CD4-positive, CD25-positive, alpha-beta regulatory T cell (primary cell): ENCODE measurements around the gene KICS2. TPM values are rescaled to one million over a fixed set of nuclear protein-coding genes. Genes with fewer than 3 reads are reported as not detected.

ENCODE experiments used
- ATAC-seq, 2 donors: fragments of 150-1000 bp; cut with Tn5 transposase; one replicate each; pipeline ENCODE4 v1.10.0; 2021; ENCODE audit warnings: low read depth in 2 of 2, moderate number of reproducible peaks in 2 of 2, moderate library complexity in 1 of 2
- DNase-seq, 3 donors: peaks; one replicate each; pipeline versions ENCODE4 v3.0.0 to v3.0.0-alpha.2; 2012 to 2022; ENCODE audit warnings: mixed read lengths in 1 of 3
- H3K27ac ChIP-seq: one replicate; pipeline ENCODE4 v1.7.0; 2013; ENCODE audit warnings: mild to moderate bottlenecking, low read length; ENCODE audit not compliant: insufficient read depth, poor library complexity, severe bottlenecking
- H3K27me3 ChIP-seq: one replicate; pipeline ENCODE4 v1.7.0; 2013; ENCODE audit warnings: low read length; ENCODE audit not compliant: control insufficient read depth, insufficient read depth
- H3K36me3 ChIP-seq: one replicate; pipeline ENCODE4 v1.7.0; 2013; ENCODE audit warnings: mild to moderate bottlenecking, low read length, moderate library complexity; ENCODE audit not compliant: control insufficient read depth, insufficient read depth
- H3K4me1 ChIP-seq: 2 replicates; pipeline ENCODE4 v1.7.0; 2013; ENCODE audit warnings: mild to moderate bottlenecking, low read length; ENCODE audit not compliant: insufficient read depth, control insufficient read depth, poor library complexity, severe bottlenecking
- H3K4me3 ChIP-seq: one replicate; pipeline ENCODE4 v1.7.0; 2013; ENCODE audit warnings: low read depth, mild to moderate bottlenecking, low read length, moderate library complexity
- H3K9me3 ChIP-seq, 2 experiments: 1 replicate in 1 of 2; 2 replicates in 1 of 2; pipeline ENCODE4 v1.7.0; 2013; ENCODE audit warnings: low read length in 2 of 2, mild to moderate bottlenecking in 1 of 2, moderate library complexity in 1 of 2; ENCODE audit not compliant: control insufficient read depth in 2 of 2
- H3K27ac Mint-ChIP-seq, 3 donors: one replicate each; pipeline ENCODE4 v1.8.0; 2020 to 2022; ENCODE audit warnings: mild to moderate bottlenecking in 3 of 3, mixed read lengths in 3 of 3, moderate library complexity in 2 of 3
- H3K27me3 Mint-ChIP-seq: one replicate; pipeline ENCODE4 v1.8.0; 2022; ENCODE audit warnings: mild to moderate bottlenecking, mixed read lengths
- H3K36me3 Mint-ChIP-seq: one replicate; pipeline ENCODE4 v1.8.0; 2020; ENCODE audit warnings: mixed read lengths
- H3K4me1 Mint-ChIP-seq, 4 donors: one replicate each; pipeline ENCODE4 v1.8.0; 2020 to 2022; ENCODE audit warnings: mixed read lengths in 4 of 4, mild to moderate bottlenecking in 1 of 4
- H3K4me3 Mint-ChIP-seq, 4 donors: one replicate each; pipeline ENCODE4 v1.8.0; 2020 to 2022; ENCODE audit warnings: mild to moderate bottlenecking in 4 of 4, mixed read lengths in 4 of 4, moderate library complexity in 3 of 4
- H3K9me3 Mint-ChIP-seq, 7 donors: one replicate each; pipeline ENCODE4 v1.8.0; 2020 to 2022; ENCODE audit warnings: mixed read lengths in 7 of 7, mild to moderate bottlenecking in 3 of 7, moderate library complexity in 2 of 7
- polyA plus RNA-seq, 4 donors: library from polyadenylated mRNA; unstranded; fragments of 300-500 nt; fragmentation: Illumina TruSeq; gene quantifications; one replicate each; pipeline ENCODE4 v1.2.3, GENCODE V29; 2021
- total RNA-seq: library from RNA; stranded (reverse); gene quantifications from one replicate; pipeline ENCODE4 v1.2.3, GENCODE V29; 2022

The KICS2 gene
- total and polyA plus RNA-seq, 5 donors from 2014 or later: 10.8 to 26.7 (median 12.0) TPM

DNA sequence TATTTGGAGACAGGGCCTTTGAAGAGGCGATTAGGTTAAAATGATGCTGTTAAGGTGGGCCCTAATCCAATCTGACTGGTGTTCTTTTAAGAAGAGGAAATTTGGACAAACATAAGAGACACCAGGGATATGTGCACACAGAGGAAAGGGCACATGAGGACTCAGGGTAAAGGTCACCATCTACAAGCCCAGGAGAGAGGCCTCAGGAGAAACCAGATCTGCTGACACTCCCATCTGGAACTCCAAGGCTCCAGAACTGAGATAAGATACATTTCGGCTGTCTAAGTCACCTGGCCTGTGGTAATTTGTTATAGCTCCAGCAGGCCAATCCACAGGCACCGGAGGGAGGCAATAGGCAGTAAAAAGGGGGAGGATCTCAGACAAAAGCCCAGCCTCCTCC lies 48.6 kb downstream of the KICS2 start:
- Histone ChIP-seq H3K36me3 (no peaks in the 10 kb centered on the region), H3K4me3 (no peak overlapping the region), H3K27ac (no peak overlapping the region), H3K27me3 (no peaks in the 10 kb centered on the region), H3K9me3 (no peaks in the 10 kb centered on the region), H3K4me1 (no peaks in the 10 kb centered on the region)
- Mint-ChIP-seq H3K27me3 (no peaks in the 10 kb centered on the region), H3K27ac (no peak overlapping the region), H3K36me3 (peaks cover 5% of the 10 kb centered on the region), H3K4me3 (no peak overlapping the region), H3K9me3 (no peaks in the 10 kb centered on the region), H3K4me1 (no peaks in the 10 kb centered on the region)
- DNase-seq (no peak), ATAC-seq (no peak)

Other genes with a start within 250 kb of the KICS2 start
- gene C12orf56, start 168.5 kb upstream of the KICS2 start, total RNA-seq: 0.15 TPM
- gene C12orf56, start 168.5 kb upstream of the KICS2 start, polyA plus RNA-seq: not detected
- gene XPOT, start 182.1 kb upstream of the KICS2 start, total RNA-seq: 59.6 TPM
- 10 to 100 TPM; 27.7 to 43.3 (median 34.0) TPM for gene XPOT, start 182.1 kb upstream of the KICS2 start, polyA plus RNA-seq
- 24.3 TPM for gene TBK1, start 229.8 kb upstream of the KICS2 start, total RNA-seq
- 10 to 100 TPM; 21.3 to 29.1 (median 22.8) TPM for gene TBK1, start 229.8 kb upstream of the KICS2 start, polyA plus RNA-seq